ENCODE data around the gene COQ9. TPM values are rescaled to one million over a fixed set of nuclear protein-coding genes. Genes with fewer than 3 reads are reported as not detected.

Gene COQ9
- total RNA-seq, 1 donor from 2014 or later, result 39.2 TPM

DNA sequence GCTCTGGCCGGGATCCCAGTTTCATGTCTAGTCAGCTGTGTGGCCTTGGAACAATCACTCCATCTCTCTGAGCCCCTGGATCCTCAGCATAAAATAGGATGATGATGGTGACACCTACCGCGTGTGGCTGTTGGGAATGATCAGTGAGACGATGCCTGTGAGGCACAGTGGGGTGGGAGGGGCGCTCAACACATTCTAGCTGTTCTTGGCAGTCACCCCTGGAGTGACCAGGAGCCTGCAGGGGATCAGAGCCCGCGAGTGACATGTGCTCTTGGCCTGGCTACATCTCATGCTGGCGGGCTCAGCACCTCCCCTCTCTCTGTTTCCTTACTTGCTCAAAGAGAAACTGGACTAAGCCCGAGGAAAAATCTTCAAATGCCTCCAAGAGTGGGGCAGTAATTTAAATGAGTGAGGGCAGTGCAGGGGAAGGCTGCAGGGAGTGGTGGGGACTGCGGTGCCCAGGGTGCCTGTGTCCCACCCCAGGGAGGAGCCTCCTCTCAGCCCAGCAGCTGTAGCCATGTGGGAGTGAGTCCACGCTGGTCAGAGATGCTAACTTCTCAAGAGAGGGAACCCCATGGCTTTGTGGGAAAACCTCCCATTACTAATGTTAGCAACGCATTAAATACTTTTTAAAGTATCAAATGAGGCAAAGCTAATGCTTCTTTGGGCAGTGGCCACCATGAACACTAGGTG lies 62.1 kb downstream of the COQ9 start:
- no peak for DNase-seq (ENCODE audit: low spot score)

GRCh38 chr16:57510016-57510871 lies 63.0 kb downstream of the COQ9 start:
- no peak for DNase-seq (ENCODE audit: low spot score)

Other genes starting within 250 kb of the COQ9 start
- gene ARL2BP, start 202.2 kb upstream of the COQ9 start, total RNA-seq, result 52.0 TPM
- 1.8 TPM for gene PLLP, start 162.8 kb upstream of the COQ9 start, total RNA-seq
- gene CCL22, start 88.7 kb upstream of the COQ9 start, total RNA-seq, result not detected
- gene CX3CL1, start 75.0 kb upstream of the COQ9 start, total RNA-seq, result 14.6 TPM
- not detected for gene CCL17, start 42.7 kb upstream of the COQ9 start, total RNA-seq
- 53.6 TPM for gene CIAPIN1, start 94 bp upstream of the COQ9 start, total RNA-seq
- gene POLR2C, start 15.2 kb downstream of the COQ9 start, total RNA-seq, result 42.9 TPM
- gene DOK4, start 39.0 kb downstream of the COQ9 start, total RNA-seq, result 7.3 TPM
- gene CCDC102A, start 89.1 kb downstream of the COQ9 start, total RNA-seq, result 5.0 TPM
- gene ADGRG5, start 95.2 kb downstream of the COQ9 start, total RNA-seq, result 0.10 TPM
- gene ADGRG1, start 181.2 kb downstream of the COQ9 start, total RNA-seq, result 96.3 TPM
- 13.3 TPM for gene ADGRG3, start 220.8 kb downstream of the COQ9 start, total RNA-seq
- gene DRC7, start 247.3 kb downstream of the COQ9 start, total RNA-seq, result not detected